ENCODE measurements around the gene EGR4. TPM values are rescaled to one million over a fixed set of nuclear protein-coding genes. Genes with fewer than 3 reads are reported as not detected.

The EGR4 gene
- total RNA-seq, 1 donor from 2014 or later: not detected

GRCh38 chr2:73290049-73290839, 3.1 kb downstream of the EGR4 start:
- DNase-seq (ENCODE audit: low spot score): peak; percentile 17

GRCh38 chr2:73289304-73289703, 4.0 kb downstream of the EGR4 start:
- no peak for DNase-seq (ENCODE audit: low spot score)

DNA sequence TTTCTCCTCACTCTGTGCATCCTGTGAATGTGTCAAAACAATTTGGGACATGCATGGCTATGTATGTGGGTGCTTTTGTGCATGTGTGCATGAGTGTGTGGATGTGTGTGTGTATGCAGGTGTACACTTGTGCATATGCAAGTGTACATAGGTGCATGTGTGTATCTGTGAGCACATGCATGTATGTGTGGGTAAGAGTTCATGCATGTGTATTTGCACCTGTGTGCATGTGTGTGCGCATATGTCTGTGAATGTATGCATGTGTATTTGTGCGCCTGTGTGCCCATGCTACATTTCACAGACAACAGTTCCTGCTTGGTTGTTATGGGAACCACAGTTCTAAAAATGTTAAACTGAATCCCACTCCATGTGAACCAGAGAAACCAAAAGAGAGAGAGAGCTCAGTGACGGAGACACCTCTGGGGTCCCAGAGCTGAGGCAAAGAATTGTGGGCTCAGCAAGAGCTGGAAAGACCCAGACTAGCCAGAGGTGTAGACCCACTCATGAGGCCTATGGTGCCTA, 7.2 kb downstream of the EGR4 start:
- DNase-seq (ENCODE audit: low spot score): no peak

GRCh38 chr2:73285159-73285739, 8.1 kb downstream of the EGR4 start:
- DNase-seq (ENCODE audit: low spot score): peak; percentile 19

GRCh38 chr2:73284296-73285158, 8.8 kb downstream of the EGR4 start, which contains the start of gene FBXO41:
FBXO41 (minus strand) TSS chr2:73284478; CDS start chr2:73269630, 14,848 bp downstream.
- peak; percentile 18 for DNase-seq (ENCODE audit: low spot score)

- DNase-seq (ENCODE audit: low spot score): no peak
Observed at GRCh38 chr2:73283545-73284295, 9.6 kb downstream of the EGR4 start.

GRCh38 chr2:73282924-73283544, 10.3 kb downstream of the EGR4 start:
- DNase-seq (ENCODE audit: low spot score): no peak

- no peak for DNase-seq (ENCODE audit: low spot score)
Observed at GRCh38 chr2:73281244-73281643, 12.1 kb downstream of the EGR4 start.

- DNase-seq (ENCODE audit: low spot score): no peak
Observed at GRCh38 chr2:73279852-73280251, 13.5 kb downstream of the EGR4 start.

DNA sequence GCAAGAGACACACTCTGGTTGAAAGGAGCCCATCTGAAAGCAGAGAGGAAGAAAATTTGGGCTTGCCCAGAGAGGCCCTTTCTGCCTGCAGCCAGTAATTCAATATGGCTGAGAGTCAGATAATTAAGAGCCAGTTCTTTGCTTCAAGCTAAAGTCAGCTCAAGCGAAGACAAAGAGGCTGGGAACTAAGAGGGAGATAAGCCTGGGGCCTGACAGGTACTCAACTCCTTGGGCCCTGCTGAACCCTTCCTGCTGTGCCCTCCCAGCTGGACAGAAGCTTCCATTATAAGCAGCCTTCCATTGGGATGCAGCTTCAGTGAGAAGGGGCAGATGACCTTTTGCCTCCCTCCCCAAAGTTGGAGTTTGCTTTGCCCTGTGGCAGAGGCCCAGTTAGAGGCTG, 21.1 kb downstream of the EGR4 start:
- DNase-seq (ENCODE audit: low spot score): no peak

- DNase-seq (ENCODE audit: low spot score): no peak
Observed at GRCh38 chr2:73269686-73270465, 23.5 kb downstream of the EGR4 start.

DNA sequence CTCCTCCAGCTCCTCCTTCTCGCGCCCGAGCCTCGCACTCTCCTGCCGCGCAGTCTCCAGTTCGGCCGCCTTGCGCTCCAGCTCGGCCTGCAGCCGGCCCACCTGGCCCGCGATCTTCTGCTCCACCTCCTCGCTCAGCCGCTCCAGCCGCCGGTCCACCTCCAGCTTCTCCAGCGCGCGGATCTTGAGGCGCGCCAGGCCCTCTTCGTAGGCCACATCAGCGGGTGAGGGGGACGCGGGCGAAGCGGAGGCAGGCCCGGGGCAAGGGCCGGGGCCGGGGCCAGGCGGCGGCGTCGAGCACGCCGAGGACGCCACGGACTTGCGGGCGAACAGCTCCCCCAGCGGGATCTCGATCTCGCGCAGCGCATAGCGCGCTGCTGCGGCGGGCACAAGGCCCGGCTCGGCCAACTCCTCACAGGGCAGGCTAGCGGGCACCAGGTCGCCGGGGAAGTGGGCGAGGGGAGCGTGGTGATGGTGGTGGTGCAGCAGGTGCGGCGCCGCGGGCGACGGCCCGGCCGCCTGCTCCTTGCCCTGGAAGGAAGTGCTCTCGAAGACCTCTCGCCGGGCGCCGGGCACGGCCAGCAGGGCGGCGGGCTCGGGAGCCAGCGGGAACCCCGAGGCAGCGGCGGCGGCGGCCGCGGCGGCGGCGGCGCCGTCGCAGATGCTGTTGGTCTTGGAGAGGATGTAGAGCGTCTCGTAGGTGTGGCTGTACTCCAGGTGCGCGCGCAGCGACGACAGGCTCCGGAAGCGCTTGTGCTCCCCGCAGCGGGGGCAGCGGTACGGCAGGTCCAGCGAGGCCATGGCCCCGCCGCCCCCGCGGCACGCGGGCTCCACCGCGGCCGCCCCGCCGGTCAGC, 24.3 kb downstream of the EGR4 start:
- DNase-seq (ENCODE audit: low spot score): peak; percentile 77

DNA sequence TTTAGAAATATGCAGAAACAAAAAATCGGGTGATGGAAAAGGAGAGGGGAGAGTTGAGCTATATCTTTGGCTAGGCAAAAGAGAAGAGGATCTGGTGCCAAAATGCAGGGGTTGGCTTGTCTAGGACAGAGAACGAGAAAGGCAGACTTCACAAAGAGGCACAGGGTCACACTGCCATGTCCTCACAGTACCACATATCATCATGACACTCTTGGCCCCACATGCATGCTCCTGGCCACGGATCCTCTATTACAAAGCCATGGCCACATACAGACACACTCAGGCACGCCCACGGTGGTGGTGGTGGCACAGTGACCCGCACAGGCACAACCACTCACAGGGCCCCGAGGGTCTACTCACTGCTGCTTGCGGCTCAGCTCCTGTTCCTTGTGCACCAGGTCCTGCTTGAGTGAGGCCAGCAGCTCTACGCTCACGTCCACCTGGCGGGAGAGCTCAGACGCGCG, 24.9 kb downstream of the EGR4 start:
- DNase-seq (ENCODE audit: low spot score): no peak

- DNase-seq (ENCODE audit: low spot score): no peak
Observed at GRCh38 chr2:73267008-73267407, 26.3 kb downstream of the EGR4 start.

DNA sequence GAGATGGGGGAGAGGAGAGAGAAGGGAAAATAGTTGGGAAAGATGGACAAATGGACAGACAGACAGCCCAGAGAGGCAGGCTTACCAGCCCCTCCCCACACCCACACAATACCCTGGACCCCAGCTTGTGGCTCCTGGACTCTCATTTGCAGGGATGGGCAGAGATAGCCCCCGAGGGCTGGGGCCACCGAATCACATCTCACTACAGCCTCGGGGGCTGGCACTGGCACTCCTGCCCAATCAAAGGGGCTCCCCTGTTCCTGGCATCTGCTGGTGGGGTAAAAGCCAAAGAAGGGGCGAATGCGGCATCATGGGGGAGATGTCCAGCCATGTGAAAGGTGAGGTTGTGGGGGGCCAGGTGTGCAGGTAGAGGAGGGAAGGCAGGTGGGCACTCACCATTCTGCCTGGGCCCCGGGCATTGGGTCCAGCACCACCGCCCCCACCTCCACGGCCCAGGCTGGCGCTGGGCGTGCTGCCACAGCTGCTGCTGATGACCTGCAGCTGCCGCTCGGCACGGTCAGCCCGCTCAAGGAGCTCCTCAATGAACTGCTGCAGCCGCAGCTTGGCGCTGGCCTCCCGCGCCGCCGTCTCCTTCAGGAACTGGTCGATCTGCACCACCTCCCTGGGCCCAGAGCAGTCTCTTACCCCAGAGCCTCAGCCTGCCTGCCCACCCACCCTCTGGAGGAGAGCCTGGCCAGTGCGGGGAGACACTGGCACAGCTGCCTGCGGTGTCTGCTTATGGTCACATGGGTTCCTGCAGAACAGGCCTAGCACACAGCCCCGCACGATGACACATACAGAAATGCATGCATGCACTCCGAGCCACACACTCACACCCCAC, 27.1 kb downstream of the EGR4 start:
- no peak for DNase-seq (ENCODE audit: low spot score)

DNA sequence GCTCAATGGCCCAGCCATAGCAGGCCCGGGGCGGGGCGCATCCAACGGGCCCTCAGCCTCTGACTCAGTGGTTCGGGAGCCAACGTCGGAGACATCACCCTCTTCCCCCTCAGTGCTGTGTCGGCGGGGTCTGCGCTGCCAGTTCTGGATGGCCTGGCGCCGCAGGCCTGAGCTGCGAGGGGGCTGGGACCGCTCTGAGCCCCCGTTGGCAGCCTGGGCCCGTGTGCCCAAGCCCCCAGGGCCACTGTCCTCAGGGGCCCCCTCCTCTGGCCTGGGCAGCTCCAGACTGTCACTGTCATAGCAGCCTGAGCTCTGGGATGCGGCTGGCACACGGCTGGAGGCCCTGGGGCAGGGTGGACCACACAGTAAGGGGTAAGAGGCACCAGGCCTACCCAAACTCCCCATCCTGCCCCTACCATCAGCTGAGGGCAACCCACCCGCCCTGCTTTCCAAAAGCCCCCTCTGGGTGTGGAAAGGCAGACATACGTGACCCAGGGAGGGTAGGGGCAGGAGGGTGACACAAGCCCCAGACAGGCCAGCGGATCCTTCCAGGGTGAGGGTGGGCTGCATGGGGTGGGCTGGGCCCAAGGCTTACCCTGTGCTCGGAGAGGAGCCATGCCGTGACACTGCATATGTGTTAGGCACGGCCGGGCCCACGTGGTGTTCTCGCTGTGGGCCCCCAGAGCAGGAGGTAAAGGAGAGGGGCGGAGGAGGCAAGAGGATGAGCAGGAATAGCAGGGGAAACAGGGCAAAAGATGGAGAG, 27.9 kb downstream of the EGR4 start:
- no peak for DNase-seq (ENCODE audit: low spot score)

DNA sequence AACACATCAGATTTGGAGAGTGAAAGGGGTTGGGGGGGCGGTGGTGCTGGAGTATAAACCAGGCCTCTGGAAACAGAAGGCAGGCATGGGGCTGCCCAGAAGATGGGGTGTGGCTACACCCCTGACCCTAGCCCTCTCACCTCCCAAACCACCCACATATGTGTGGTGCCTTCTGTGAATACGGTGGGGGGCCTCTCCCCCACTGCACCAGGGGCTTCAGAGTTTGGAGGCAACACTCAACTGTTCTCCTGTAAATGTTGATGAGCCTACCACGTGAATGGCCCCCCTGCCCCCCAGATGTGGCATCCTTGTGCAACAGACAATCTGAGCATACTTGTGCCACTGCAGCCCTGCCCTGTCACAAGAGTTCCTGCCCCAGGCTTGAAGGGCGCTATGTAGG, 28.6 kb downstream of the EGR4 start:
- DNase-seq (ENCODE audit: low spot score): no peak

DNA sequence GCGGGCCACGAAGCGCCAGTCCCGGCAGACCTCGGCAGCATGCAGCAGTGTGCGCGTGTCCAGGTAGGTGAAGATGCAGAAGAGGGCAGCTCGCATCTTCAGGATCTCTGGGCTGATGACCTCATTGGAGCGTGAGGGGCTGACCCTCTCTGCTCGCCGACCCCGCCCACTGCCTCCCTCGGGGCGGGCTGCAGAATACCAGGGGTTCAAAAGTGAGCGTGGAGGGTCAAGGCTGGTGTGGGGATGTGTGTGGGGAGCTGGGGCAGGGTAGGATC, 29.1 kb downstream of the EGR4 start:
- DNase-seq (ENCODE audit: low spot score): no peak

All from mucosa of gallbladder (tissue), 1 donor.